HG03520 (cell line): Measurements from ENCODE around the gene IFNAR1.

ENCODE experiments used
- ATAC-seq: cut with Tn5 transposase; IDR thresholded peaks from one replicate; pipeline ENCODE4 v1.9.1; 2021; ENCODE audit warnings: mild to moderate bottlenecking, moderate library complexity; ENCODE audit not compliant: unreplicated experiment

Gene IFNAR1

GRCh38 chr21:33397717-33398116 is 72.9 kb downstream of the IFNAR1 start:
- ATAC-seq, result no peak

- no peak for ATAC-seq
Measured at GRCh38 chr21:33398361-33398760, 73.6 kb downstream of the IFNAR1 start.

GRCh38 chr21:33401630-33401992 is 76.8 kb downstream of the IFNAR1 start:
- ATAC-seq, result no peak

- no peak for ATAC-seq
Measured at GRCh38 chr21:33402001-33402979, 77.5 kb downstream of the IFNAR1 start.

GRCh38 chr21:33403128-33403785 is 78.5 kb downstream of the IFNAR1 start, which contains the start of gene IFNGR2:
IFNGR2 (plus strand) TSS chr21:33403413; CDS start chr21:33403544, 131 bp downstream.
- no peak for ATAC-seq

- no peak for ATAC-seq
Measured at GRCh38 chr21:33403786-33404585, 79.2 kb downstream of the IFNAR1 start.

- no peak for ATAC-seq
Measured at GRCh38 chr21:33406493-33406892, 81.7 kb downstream of the IFNAR1 start.
